H9 (cell line): ENCODE data around the gene SREBF2. TPM values are rescaled to one million over a fixed set of nuclear protein-coding genes. Genes with fewer than 3 reads are reported as not detected.

Experiments
- DNase-seq: peaks from one replicate; pipeline ENCODE4 v3.0.0-alpha.2; 2017
- H2AFZ ChIP-seq: one replicate; pipeline ENCODE4 v1.6.1; 2013; ENCODE audit warnings: mild to moderate bottlenecking, low read length, control low read depth, moderate library complexity
- H2AK5ac ChIP-seq: 2 replicates; pipeline ENCODE4 v1.6.1; 2013; ENCODE audit warnings: low read length, control low read depth, mixed read lengths; ENCODE audit not compliant: insufficient read length
- H2BK120ac ChIP-seq: one replicate; pipeline ENCODE4 v1.6.1; 2013; ENCODE audit warnings: low read depth, mild to moderate bottlenecking, low read length, control low read depth, inconsistent platforms; ENCODE audit not compliant: poor library complexity, severe bottlenecking
- H2BK12ac ChIP-seq: 2 replicates; pipeline ENCODE4 v1.6.1; 2013; ENCODE audit warnings: low read length, control low read depth, mixed read lengths, low read depth; ENCODE audit not compliant: insufficient read length
- H2BK15ac ChIP-seq: 2 replicates; pipeline ENCODE4 v1.6.1; 2013; ENCODE audit warnings: low read depth, low read length, control low read depth
- H2BK20ac ChIP-seq: one replicate; pipeline ENCODE4 v1.6.1; 2013; ENCODE audit warnings: low read depth, mild to moderate bottlenecking, low read length, control low read depth, inconsistent platforms; ENCODE audit not compliant: poor library complexity, severe bottlenecking
- H2BK5ac ChIP-seq: 2 replicates; pipeline ENCODE4 v1.6.1; 2013; ENCODE audit warnings: low read length, control low read depth, mixed read lengths; ENCODE audit not compliant: insufficient read length
- H3K14ac ChIP-seq: 2 replicates; pipeline ENCODE4 v1.6.1; 2013; ENCODE audit warnings: low read length, control low read depth; ENCODE audit not compliant: insufficient read depth
- H3K18ac ChIP-seq: 2 replicates; pipeline ENCODE4 v1.6.1; 2013; ENCODE audit warnings: low read depth, mild to moderate bottlenecking, mixed read lengths, low read length, control low read depth; ENCODE audit not compliant: insufficient read length
- H3K23ac ChIP-seq: 2 replicates; pipeline ENCODE4 v1.6.1; 2013; ENCODE audit warnings: low read length, control low read depth, mixed read lengths, low read depth; ENCODE audit not compliant: insufficient read length
- H3K23me2 ChIP-seq: 2 replicates; pipeline ENCODE4 v1.6.1; 2013; ENCODE audit warnings: low read depth, mild to moderate bottlenecking, mixed read lengths, low read length, control low read depth; ENCODE audit not compliant: insufficient read length, poor library complexity, severe bottlenecking
- H3K27ac ChIP-seq: 2 replicates; pipeline ENCODE4 v1.5.1; 2013; ENCODE audit warnings: low read length, control low read depth, mixed read lengths, low read depth; ENCODE audit not compliant: insufficient read length
- H3K27me3 ChIP-seq: 2 replicates; pipeline ENCODE4 v1.6.1; 2013; ENCODE audit warnings: low read length, control low read depth, inconsistent platforms; ENCODE audit not compliant: insufficient read depth
- H3K4ac ChIP-seq: 2 replicates; pipeline ENCODE4 v1.6.1; 2013; ENCODE audit warnings: low read depth, mild to moderate bottlenecking, control low read depth, inconsistent platforms, low read length, moderate library complexity
- H3K4me1 ChIP-seq: 2 replicates; pipeline ENCODE4 v1.6.1; 2013; ENCODE audit warnings: low read length, control low read depth, inconsistent platforms; ENCODE audit not compliant: insufficient read depth
- H3K4me2 ChIP-seq: 2 replicates; pipeline ENCODE4 v1.6.1; 2013; ENCODE audit warnings: low read length, control low read depth, mixed read lengths; ENCODE audit not compliant: insufficient read length, insufficient read depth
- H3K56ac ChIP-seq: 2 replicates; pipeline ENCODE4 v1.6.1; 2013; ENCODE audit warnings: low read depth, mild to moderate bottlenecking, mixed read lengths, low read length, control low read depth; ENCODE audit not compliant: insufficient read length
- H3K79me1 ChIP-seq: 2 replicates; pipeline ENCODE4 v1.6.1; 2013; ENCODE audit warnings: low read depth, mild to moderate bottlenecking, moderate library complexity, low read length, control low read depth, inconsistent platforms; ENCODE audit not compliant: insufficient read depth, poor library complexity, severe bottlenecking
- H3K79me2 ChIP-seq: 2 replicates; pipeline ENCODE4 v1.6.1; 2013; ENCODE audit warnings: low read length, control low read depth, inconsistent platforms; ENCODE audit not compliant: insufficient read depth
- H3K9ac ChIP-seq: 2 replicates; pipeline ENCODE4 v1.6.1; 2013; ENCODE audit warnings: low read length, control low read depth, mixed read lengths; ENCODE audit not compliant: insufficient read length; ENCODE audit errors: extremely low read depth
- H3K9me3 ChIP-seq: one replicate; pipeline ENCODE4 v1.6.1; 2013; ENCODE audit warnings: low read depth, low read length, inconsistent platforms; ENCODE audit not compliant: control insufficient read depth
- H3T11ph ChIP-seq: one replicate; pipeline ENCODE4 v1.6.1; 2013; ENCODE audit warnings: mild to moderate bottlenecking, low read length, control low read depth, inconsistent platforms
- H4K20me1 ChIP-seq: one replicate; pipeline ENCODE4 v1.6.1; 2013; ENCODE audit not compliant: control insufficient read depth, insufficient read length, insufficient read depth
- H4K5ac ChIP-seq: 2 replicates; pipeline ENCODE4 v1.6.1; 2013; ENCODE audit warnings: low read depth, mild to moderate bottlenecking, mixed read lengths, low read length, control low read depth; ENCODE audit not compliant: insufficient read length
- H4K8ac ChIP-seq: replicated peaks from 2 replicates; pipeline ENCODE4 v1.6.1; 2013; ENCODE audit warnings: low read length, control low read depth, mixed read lengths, low read depth; ENCODE audit not compliant: insufficient read length
- H4K91ac ChIP-seq: 2 replicates; pipeline ENCODE4 v1.6.1; 2013; ENCODE audit warnings: low read depth, mild to moderate bottlenecking, moderate library complexity, mixed read lengths, low read length, control low read depth; ENCODE audit not compliant: insufficient read length
- H3K27ac Mint-ChIP-seq, 3 experiments: 2 replicates in 2 of 3; 3 replicates in 1 of 3; pipeline ENCODE4 v1.8.0; 2020 to 2021; ENCODE audit warnings: mixed read lengths in 3 of 3, mild to moderate bottlenecking in 1 of 3, moderate library complexity in 1 of 3
- H3K27me3 Mint-ChIP-seq: 2 replicates; pipeline ENCODE4 v1.8.0; 2021; ENCODE audit warnings: low read depth, mild to moderate bottlenecking, moderate library complexity, mixed read lengths
- H3K36me3 Mint-ChIP-seq, 3 experiments: 2 replicates in 2 of 3; 3 replicates in 1 of 3; pipeline ENCODE4 v1.8.0; 2020 to 2021; ENCODE audit warnings: low read depth in 3 of 3, mixed read lengths in 3 of 3; ENCODE audit not compliant: insufficient read depth in 1 of 3
- H3K4me1 Mint-ChIP-seq, 2 experiments: 2 replicates each; pipeline ENCODE4 v1.8.0; 2020; ENCODE audit warnings: mixed read lengths in 2 of 2
- H3K4me3 Mint-ChIP-seq, 2 experiments: 2 replicates in 1 of 2; 3 replicates in 1 of 2; pipeline ENCODE4 v1.8.0; 2020 to 2021; ENCODE audit warnings: mild to moderate bottlenecking in 2 of 2, mixed read lengths in 2 of 2, moderate library complexity in 1 of 2
- H3K9me3 Mint-ChIP-seq, 2 experiments: 2 replicates in 1 of 2; 3 replicates in 1 of 2; pipeline ENCODE4 v1.8.0; 2020; ENCODE audit warnings: mild to moderate bottlenecking in 2 of 2, mixed read lengths in 2 of 2, moderate library complexity in 1 of 2
- WGBS: extraction: QIAGEN DNeasy Blood & Tissue Kit; methylation state at CpG from one replicate; pipeline ENCODE4 v1.1.7; 2013; ENCODE audit warnings: missing lambda C conversion rate, low lambda C conversion rate, mixed read lengths; ENCODE audit not compliant: insufficient read length; ENCODE audit errors: extremely low coverage; 5-methylcytosine and 5-hydroxymethylcytosine counted together
- total RNA-seq: library from RNA; stranded (reverse); gene quantifications from 2 replicates; pipeline ENCODE4 v1.2.1, GENCODE V29; 2021
- TF ChIP-seq, protein P1 (sequence below): fragments of 200-600 bp; sonication (generic); conservative IDR thresholded peaks from 3 replicates; pipeline ENCODE4 v1.8.0; 2021; ENCODE audit warnings: antibody characterized with exemption, mild to moderate bottlenecking

Gene SREBF2
- total RNA-seq, 1 experiment from 2014 or later, result 146 TPM

DNA sequence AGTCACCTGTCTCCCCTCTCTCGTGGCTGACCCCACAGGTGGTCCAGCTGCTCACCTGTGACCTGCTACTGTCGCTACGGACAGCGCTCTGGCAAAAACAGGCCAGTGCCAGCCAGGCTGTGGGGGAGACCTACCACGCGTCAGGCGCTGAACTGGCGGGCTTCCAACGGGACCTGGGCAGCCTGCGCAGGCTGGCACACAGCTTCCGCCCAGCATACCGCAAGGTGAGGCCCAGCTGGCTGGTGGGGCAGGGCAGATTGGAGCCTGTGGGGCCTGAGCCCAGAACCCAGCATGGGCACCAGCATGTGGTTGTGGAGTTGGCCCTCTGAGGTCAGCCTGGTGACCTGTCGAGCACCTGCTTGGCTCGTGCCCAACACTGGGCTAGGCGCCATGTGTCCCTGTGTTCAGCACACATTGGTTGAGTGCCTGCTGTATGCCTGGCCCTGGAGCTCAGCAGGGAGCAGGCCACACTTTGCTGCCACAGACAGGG is 70.1 kb downstream of the SREBF2 start:
- Histone ChIP-seq H2BK12ac (no peak overlapping the region), H3K79me2 (no peaks in the 10 kb centered on the region), H2BK20ac (no peak overlapping the region), H3K9me3 (no peaks in the 10 kb centered on the region), H2BK5ac (no peak overlapping the region), H3K4ac (no peak overlapping the region), H3K79me1 (no peaks in the 10 kb centered on the region), H3K18ac (no peak overlapping the region), H2AK5ac (no peak overlapping the region), H3K23ac (no peak overlapping the region), H3K27ac (no peak overlapping the region), H3K27me3 (no peaks in the 10 kb centered on the region), H3K4me2 (no peak overlapping the region), H3T11ph (no peak overlapping the region), H4K5ac (no peak overlapping the region), H4K91ac (no peak overlapping the region), H3K14ac (no peak overlapping the region), H3K4me1 (no peaks in the 10 kb centered on the region), H2AFZ (no peak overlapping the region), H2BK120ac (no peak overlapping the region), H3K23me2 (no peaks in the 10 kb centered on the region), H3K56ac (no peak overlapping the region), H4K20me1 (no peaks in the 10 kb centered on the region), H3K9ac (no peak overlapping the region), H4K8ac (no peak overlapping the region), H2BK15ac (no peak overlapping the region)
- TF ChIP-seq, protein P1, sequence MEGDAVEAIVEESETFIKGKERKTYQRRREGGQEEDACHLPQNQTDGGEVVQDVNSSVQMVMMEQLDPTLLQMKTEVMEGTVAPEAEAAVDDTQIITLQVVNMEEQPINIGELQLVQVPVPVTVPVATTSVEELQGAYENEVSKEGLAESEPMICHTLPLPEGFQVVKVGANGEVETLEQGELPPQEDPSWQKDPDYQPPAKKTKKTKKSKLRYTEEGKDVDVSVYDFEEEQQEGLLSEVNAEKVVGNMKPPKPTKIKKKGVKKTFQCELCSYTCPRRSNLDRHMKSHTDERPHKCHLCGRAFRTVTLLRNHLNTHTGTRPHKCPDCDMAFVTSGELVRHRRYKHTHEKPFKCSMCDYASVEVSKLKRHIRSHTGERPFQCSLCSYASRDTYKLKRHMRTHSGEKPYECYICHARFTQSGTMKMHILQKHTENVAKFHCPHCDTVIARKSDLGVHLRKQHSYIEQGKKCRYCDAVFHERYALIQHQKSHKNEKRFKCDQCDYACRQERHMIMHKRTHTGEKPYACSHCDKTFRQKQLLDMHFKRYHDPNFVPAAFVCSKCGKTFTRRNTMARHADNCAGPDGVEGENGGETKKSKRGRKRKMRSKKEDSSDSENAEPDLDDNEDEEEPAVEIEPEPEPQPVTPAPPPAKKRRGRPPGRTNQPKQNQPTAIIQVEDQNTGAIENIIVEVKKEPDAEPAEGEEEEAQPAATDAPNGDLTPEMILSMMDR, result no peak
- Mint-ChIP-seq H3K36me3 (peaks cover 35 to 77% (median 65%) of the 10 kb centered on the region in 3 experiments; a peak in 6 of 7 replicates), H3K27ac (no peak overlapping the region), H3K4me1 (peaks cover 3 to 6% of the 10 kb centered on the region in 2 experiments; a peak in 3 of 4 replicates), H3K4me3 (no peak overlapping the region), H3K27me3 (peaks cover 3% of the 10 kb centered on the region), H3K9me3 (no peaks in the 10 kb centered on the region)
- no CpG with 5 or more reads among the region's 15 CpGs for WGBS
- DNase-seq, result no peak
